ENCODE results near the gene SPAG16. TPM values are rescaled to one million over a fixed set of nuclear protein-coding genes. Genes with fewer than 3 reads are reported as not detected.

Gene SPAG16
- total RNA-seq, 2 donors from 2014 or later, result 15.5 to 22.8 TPM

DNA sequence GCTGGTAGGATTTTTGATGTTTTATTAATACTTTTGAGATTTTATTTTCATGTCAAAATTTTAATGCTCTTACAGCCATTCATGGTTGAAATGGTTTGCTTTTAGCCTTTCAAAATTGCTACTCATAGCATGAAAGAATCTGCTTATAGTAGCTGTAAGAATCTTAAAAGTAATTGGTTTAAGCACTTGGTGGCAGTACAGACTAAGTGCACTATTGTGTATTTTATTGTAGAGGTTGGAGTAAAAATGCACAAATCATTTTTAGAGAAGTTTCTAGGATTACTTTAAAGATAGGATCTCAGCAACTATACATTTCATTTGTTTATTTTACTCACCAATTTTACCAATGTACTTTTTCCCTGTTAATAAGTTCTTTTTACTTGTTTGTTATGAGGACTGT is 205.8 kb downstream of the SPAG16 start:
- DNase-seq (no peak), ATAC-seq (no peak)
- Histone ChIP-seq H3K27ac (no peak overlapping the region), H3K4me1 (no peaks in the 10 kb centered on the region), H3K4me3 (no peak overlapping the region), H3K27me3 (no peaks in the 10 kb centered on the region), H3K36me3 (replicated peaks in 1 of 2; ENCODE audit: insufficient read depth in 1 of 2, low read depth in 2 of 2) (no peaks in the 10 kb centered on the region), H3K9me3 (no peaks in the 10 kb centered on the region)
- intact Hi-C loops (cut with DNase I), result no loop called here
- TF ChIP-seq POLR2A (IDR thresholded peaks at IDR 0.05) (no peak), CTCF (IDR thresholded peaks at IDR 0.05) (no peak)

GRCh38 chr2:213491376-213491775 is 207.1 kb downstream of the SPAG16 start:
- intact Hi-C loops (cut with DNase I), result no loop called here
- Histone ChIP-seq H3K4me3 (no peak overlapping the region), H3K27me3 (no peaks in the 10 kb centered on the region), H3K4me1 (no peaks in the 10 kb centered on the region), H3K27ac (no peak overlapping the region), H3K9me3 (no peaks in the 10 kb centered on the region), H3K36me3 (replicated peaks in 1 of 2; ENCODE audit: insufficient read depth in 1 of 2, low read depth in 2 of 2) (no peaks in the 10 kb centered on the region)
- WGBS, 2 donors, result 23 to 31% methylated on average over 1 of the region's 1 CpG
- no peak for TF ChIP-seq CTCF (IDR thresholded peaks at IDR 0.05)
- no peak for TF ChIP-seq POLR2A (IDR thresholded peaks at IDR 0.05)
- DNase-seq (no peak), ATAC-seq (no peak)

GRCh38 chr2:213496226-213496625 is 212.0 kb downstream of the SPAG16 start:
- DNase-seq (no peak), ATAC-seq (no peak)
- no peaks in the 10 kb centered on the region for H3K9me3 ChIP-seq
- TF ChIP-seq CTCF (IDR thresholded peaks at IDR 0.05) (no peak), POLR2A (IDR thresholded peaks at IDR 0.05) (no peak)
- H3K27ac ChIP-seq, result no peak overlapping the region
- H3K27me3 ChIP-seq, result no peaks in the 10 kb centered on the region
- intact Hi-C loops (cut with DNase I), result no loop called here
- WGBS, 2 donors, result 52 to 57% methylated on average over 2 of the region's 2 CpGs
- H3K36me3 ChIP-seq (replicated peaks in 1 of 2; ENCODE audit: insufficient read depth in 1 of 2, low read depth in 2 of 2), result no peaks in the 10 kb centered on the region
- H3K4me1 ChIP-seq, result no peaks in the 10 kb centered on the region
- no peak overlapping the region for H3K4me3 ChIP-seq

GRCh38 chr2:213500881-213501280 is 216.6 kb downstream of the SPAG16 start:
- Histone ChIP-seq H3K27ac (no peak overlapping the region), H3K9me3 (no peaks in the 10 kb centered on the region), H3K4me1 (no peaks in the 10 kb centered on the region), H3K4me3 (no peak overlapping the region), H3K36me3 (replicated peaks in 1 of 2; ENCODE audit: insufficient read depth in 1 of 2, low read depth in 2 of 2) (no peaks in the 10 kb centered on the region), H3K27me3 (no peaks in the 10 kb centered on the region)
- WGBS, 2 donors, result 78 to 90% methylated on average over 1 of the region's 1 CpG
- no peak for DNase-seq
- no peak for ATAC-seq
- intact Hi-C loops (cut with DNase I), result no loop called here
- TF ChIP-seq POLR2A (IDR thresholded peaks at IDR 0.05), result no peak
- no peak for TF ChIP-seq CTCF (IDR thresholded peaks at IDR 0.05)

DNA sequence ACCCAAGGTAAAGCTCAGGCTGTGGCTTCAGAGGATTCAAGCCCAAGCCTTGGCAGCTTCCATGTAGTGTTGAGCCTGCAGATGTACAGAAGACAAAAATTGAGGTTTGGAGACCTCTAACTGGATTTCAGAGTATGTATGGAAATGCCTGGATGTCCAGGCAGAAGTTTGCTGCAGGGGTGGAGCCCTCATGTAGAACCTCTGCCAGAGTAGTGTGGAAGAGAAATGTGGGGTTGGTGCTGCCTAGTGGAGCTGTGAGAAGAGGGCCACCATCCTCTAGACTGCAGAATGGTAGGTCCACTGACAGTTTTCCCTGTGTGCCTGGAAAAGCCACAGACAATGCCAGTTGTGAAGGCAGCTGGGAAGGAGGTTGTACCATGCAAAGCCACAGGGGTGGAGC is 239.9 kb downstream of the SPAG16 start:
- DNase-seq, result no peak
- H3K4me3 ChIP-seq, result no peak overlapping the region
- ATAC-seq, result no peak
- no peaks in the 10 kb centered on the region for H3K4me1 ChIP-seq
- no peaks in the 10 kb centered on the region for H3K36me3 ChIP-seq (replicated peaks in 1 of 2; ENCODE audit: insufficient read depth in 1 of 2, low read depth in 2 of 2)
- TF ChIP-seq CTCF (IDR thresholded peaks at IDR 0.05) (no peak), POLR2A (IDR thresholded peaks at IDR 0.05) (no peak)
- intact Hi-C loops (cut with DNase I), result no loop called here
- H3K27me3 ChIP-seq, result no peaks in the 10 kb centered on the region
- peaks cover 0 to 9% (median 0%) of the 10 kb centered on the region in 3 donors for H3K9me3 ChIP-seq
- H3K27ac ChIP-seq, result no peak overlapping the region

Data from body of pancreas (tissue), 4 donors.